DMS79 treated with DMSO at 0.1 percent for 48 hours (cell line): Measurements from ENCODE around the gene GRAMD2A.

ENCODE experiments used
- DNase-seq: peaks from one replicate; lab custom pipeline; 2025; lab: John Stamatoyannopoulos, UW

Gene GRAMD2A

DNA sequence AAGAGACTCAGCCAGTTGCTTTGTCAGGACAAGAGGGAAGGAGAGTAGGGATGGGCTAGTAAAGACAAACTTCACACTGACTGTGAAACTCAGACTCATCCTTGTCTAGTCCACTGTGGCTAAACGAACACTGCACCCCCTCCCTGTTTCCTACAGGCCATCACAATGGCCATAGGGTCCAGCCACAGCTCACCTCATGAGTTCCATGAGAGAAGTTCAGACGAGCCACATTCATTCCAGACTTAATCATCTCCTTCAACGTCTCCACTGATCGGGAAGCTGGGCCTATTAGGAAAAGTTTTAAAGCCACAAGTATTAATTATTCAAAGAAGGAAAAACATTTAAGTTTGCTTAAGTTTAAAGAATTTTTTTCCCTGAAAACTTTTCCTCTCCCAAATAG is 19.6 kb upstream of the GRAMD2A start:
- no peak for DNase-seq

DNA sequence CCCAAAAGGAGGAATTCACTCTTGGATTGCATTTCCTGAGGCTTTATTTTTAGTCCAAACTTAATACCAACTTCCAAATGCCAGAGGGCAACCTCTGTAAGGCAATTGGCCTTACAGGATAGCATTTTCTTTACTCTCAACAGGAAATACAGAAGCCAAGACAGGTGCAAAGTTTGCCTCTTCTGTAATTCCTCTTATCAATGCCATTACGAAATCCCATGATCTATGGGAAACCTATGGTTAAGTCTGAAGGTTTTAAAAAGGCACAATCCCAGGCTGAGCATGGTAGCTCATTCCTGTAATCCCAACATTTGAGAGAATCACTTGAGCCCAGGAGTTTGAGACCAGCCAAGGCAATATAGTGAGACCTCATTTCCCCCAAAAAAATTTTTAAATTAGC is 18.5 kb upstream of the GRAMD2A start:
- DNase-seq: no peak

DNA sequence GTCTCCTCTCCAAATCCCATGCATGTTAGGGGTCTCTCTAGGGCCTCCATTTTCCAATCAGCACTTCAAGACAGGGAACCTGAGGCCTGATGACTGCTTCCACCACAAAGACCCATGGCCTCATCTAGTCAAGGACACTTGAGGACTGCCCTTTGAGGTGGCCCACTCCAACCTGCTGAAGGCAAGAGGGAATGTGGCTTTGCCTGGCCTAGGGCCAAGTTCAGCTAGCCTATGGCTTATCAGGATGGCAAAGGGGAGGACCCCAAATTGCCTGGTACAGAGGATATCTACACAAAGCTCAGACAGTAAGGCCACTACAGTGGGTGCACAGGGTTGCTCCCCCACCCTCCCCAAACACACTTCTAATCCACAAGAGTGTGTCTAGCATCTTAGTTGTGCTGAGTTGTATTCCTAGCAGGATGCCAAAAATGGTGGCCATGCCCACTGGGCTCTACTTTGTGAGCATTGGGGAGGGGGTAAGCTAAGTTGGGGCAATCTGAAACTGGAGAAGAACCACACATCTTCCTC is 10.0 kb upstream of the GRAMD2A start:
- DNase-seq: no peak

DNA sequence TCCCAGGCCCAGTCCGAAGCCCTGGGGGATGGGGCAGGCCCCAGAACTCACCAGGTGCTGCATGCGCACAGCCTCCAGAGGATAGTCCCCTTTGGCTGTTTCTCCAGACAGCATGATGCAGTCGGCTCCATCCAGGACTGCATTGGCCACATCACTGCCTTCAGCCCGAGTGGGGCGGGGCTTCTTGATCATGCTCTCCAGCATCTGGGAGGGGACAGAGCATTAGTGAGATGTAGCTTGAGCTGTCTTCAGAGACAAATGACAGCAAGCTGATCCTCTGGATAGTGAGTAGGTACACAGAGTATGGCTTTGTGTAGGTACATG is 9.1 kb upstream of the GRAMD2A start:
- DNase-seq: no peak

DNA sequence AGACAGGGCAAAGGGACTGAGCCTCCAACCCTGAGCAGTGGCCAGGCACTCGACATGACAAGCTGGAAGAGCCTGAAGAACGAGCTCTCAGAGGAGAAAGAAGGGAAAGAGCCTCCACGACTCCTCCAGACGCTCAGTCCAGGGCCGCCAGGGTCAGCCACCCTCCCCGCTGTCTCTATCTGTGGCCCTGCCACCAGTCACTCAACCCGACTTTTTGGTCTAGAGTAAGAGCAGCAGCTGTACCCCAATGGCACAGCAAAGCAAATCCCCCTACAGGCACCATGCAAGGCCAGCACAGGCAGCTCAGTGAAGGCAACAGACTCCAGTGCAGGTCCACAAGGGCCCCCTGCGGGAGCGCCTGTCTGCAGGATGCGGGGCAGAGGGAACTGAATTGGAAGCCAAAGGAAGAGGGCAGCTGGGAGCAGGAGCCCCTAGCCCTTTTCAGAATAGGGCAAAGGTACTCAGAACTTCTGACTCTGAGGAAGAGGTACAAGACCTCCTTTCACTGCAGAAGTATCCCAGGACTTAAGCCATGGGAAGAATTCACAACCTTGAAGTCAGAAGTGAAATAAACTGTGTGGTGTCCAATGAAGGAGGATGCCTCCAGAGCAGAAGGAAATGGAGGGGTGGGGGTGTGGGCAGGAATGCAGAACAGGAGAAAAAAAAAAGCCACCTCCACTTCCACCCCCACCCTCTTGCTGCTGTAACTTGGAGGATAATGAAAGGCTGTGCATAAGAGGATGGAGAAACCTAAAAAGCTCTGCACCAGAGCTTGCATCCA is 8.5 kb upstream of the GRAMD2A start:
- DNase-seq: no peak

DNA sequence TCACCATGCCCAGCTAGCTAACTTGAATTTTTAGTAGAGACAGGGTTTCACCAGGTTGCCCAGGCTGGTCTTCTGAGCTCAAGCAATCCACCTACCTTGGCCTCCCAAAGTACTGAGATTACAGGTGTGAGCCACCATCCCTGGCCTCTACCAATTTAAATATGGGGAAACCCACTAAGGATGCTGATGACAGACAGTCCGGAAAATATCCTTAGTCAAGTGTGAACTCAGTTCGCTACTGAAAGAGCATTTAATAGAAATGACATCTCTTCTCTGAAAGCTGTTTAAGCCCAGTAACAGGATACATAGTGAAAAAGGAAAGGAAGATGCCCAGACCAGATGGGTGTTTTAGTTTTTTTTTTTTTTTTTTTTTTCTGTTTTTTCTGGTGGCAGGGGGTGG is 7.7 kb upstream of the GRAMD2A start:
- DNase-seq: no peak

DNA sequence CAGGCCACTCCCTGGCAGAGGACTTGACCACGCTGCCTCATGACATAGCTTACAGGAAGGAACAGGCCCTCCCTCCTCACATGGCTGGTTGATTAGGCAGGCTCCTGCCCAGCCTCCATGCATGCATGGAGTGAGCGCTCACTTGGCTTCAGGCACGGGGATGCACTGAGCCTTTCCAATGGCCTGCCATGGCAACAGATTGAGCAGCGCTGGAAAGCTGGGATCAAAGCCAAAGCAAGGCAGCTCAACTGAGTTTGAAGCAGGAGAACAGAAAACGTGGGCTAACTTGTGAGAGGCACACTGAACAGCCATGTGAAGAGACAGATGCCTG is 5.9 kb upstream of the GRAMD2A start:
- peak; percentile 50 for DNase-seq

DNA sequence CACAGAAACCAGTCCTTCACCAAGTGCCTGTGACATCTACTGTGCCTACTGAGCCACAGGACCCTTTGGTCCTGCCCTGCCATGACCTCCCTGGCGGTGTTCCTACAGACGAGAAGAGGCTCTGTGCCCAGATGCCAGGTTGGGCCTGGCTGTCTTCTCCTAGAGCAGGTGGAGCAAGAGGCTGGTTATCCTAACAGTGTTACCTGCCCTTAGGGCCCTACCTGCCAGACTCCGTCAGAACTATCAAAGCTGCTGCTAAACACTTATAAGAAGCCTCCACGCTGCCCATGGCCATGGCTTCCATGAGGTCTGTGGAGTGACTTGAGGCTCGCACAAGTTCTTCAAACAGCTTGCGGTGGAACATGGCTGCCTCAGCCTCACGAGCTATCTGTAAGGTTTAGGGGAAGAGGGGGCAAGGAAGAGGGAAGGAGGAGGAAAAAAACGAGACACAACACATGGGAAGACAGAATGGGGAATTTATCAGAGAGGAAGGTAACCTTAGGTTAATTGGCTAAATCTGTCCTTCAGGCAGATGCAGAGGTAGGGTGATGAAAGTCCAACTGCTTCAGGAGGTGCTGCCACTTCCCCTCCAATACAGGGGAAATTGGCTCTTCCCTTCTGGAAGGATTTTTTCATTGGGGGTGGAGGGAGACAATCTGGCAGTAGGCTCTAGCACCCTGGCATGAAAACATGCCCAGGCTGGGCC is 5.4 kb upstream of the GRAMD2A start:
- DNase-seq: no peak

DNA sequence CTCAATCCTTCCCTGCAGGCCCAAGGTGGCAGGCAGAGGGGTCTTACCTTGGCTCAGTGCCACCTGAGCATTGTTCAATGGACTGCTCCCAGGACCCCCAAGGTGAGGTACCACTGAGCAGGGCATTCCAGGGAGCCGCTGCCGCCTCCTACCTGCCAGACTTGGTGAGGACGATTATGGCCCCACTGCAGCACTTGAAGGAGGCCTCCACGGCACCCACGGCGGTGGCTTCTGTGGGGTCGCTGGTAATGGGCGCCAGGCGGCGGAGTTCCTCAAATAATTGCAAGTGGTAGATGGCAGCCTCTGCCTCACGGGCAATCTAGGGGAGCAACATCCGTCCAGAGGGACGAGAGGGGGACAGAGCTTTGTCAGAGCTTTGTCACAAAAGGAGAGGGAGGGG is 4.7 kb upstream of the GRAMD2A start:
- no peak for DNase-seq

DNA sequence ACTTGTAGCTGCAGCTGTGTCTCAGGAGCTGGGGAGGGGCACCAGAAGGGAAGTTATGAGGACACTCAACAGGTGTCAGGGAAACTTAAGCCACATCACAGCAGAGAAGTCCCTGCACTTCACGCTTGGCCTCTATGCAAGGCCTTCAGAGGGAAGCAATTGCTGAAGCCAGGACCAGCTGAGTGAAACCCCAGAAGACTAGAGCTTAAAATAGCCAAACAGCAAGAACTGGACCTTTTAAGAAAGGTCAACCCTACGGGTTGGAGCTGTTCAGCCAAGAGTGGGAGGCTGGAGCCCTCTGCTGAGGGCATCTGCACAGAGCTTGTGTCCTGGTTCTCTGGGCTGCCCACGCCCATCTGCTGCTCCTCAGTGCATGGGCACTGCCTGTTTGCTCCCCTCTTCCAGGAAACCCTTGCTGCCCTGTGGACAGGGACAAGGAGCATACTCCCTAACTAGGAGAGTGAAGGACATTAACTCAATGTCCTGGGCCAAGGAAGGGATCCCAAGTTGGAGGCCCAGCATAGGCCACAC is 3.9 kb upstream of the GRAMD2A start:
- no peak for DNase-seq

DNA sequence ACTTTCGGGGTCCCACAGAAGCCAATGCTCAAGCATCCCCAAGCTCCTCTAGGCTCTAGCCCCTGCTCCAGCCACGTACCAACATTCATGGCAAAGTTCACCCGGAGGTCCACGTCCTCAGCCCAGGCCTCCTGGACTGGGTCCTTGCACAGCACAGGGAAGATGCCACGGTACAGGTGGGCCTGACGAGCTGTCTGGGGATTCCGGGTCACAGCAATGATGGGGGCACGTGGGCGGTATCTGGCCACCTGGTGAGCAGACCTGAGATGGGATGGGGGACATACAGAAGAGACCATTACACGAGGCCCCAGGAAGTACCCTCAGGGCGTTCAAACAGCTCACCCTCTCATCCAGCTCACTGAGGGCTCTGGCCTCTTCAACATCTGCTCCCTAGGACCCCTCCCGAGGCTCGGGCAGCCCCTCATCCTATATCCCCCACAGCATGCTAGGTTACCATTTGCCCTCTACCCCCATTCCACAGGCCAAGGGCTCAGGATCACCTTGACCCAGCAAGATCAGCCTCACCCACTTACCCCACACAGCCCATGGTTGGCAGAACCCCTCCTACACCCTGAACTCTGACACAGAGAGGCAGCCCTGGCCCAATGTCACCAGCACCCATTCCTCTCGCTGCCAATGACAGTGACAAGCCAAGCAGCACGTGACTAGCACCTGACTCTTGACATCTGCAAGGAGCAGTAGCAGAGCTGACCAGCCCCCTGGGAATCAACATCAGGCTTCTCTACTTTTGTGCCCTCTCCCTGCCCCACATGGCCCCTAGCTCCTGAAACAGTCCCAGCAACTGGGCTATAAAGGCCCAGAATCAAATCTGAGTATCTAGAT is 3.0 kb upstream of the GRAMD2A start:
- DNase-seq: no peak

DNA sequence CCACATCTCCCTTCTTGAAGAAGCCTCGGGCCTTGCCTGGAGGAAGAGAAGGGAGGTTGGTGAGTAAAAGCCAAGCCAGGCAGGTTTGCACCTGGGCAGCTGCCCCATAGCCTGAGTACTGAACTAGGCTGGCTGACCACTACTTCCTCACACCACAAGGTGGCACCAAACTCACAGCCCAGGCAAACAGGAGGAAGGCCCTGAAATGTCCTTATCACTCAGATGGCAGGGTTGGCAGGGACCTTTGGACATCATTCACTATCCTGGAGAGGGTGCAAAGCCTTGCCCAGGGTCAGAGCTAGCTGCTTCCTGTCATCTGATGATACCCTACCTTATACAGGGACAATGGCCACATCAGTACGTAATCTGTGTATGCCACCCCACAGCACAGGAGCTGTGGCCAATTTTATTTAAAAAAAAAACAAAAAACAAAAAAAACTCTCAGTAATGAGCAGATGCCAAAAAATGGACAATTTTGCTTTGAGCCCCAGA is 2.2 kb upstream of the GRAMD2A start:
- peak; percentile 7 for DNase-seq

DNA sequence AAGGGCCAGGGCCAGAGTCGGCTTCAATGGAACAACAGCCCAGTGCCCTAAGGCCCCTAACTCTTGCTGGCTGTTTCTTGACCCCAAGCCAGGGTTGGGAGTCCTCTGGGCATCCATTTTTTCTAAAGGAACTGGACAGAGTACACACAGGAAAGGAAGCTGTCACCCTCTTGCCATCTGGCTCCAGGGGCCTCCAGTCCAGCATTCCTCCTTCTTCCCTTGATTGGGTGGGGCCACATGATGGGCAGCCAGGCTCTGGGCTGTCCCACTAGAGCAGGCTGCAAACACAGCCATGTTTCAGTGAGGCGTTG is 1.6 kb upstream of the GRAMD2A start:
- no peak for DNase-seq

DNA sequence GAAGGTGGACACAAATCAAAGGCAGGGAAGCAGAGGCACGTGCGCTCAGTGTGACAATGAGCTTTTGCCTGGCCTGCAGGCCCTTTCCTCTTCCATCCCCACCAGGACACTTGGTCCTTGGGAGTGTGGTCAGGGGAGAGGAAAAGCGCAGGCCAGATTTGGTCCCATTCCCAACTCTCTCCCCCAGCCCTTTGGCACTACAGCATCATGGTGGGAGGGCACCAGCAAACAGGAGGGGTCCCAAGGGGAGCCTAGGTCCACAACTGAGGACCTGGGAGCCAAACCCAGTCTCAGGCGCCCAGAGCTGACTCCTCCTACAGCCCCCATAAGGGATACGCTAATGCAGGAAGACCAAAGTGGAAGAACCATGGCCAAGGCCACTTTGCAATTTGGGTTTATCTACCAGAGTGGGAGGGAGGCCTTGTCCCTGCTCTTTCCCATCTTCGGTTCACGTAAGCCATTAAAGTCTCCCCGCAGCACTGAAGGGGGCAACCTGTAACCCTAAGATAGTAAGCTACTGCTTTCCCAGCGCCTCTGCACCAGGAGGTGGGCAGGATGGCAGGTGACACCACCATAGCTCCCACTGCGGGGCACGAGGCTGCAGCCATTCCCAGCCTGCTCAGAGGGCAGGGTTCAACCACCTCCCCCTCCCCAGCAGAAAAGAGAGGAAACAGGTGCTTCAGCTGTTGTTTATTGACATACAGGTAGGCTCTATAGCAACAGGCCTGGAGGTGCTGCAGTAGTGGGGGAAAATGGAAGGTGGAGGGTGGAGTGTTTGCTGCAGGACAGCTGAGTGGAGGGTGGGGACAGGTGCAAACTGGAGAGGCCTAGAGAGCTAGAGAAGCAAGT is 993 bp upstream of the GRAMD2A start:
- DNase-seq: peak; percentile 30

DNA sequence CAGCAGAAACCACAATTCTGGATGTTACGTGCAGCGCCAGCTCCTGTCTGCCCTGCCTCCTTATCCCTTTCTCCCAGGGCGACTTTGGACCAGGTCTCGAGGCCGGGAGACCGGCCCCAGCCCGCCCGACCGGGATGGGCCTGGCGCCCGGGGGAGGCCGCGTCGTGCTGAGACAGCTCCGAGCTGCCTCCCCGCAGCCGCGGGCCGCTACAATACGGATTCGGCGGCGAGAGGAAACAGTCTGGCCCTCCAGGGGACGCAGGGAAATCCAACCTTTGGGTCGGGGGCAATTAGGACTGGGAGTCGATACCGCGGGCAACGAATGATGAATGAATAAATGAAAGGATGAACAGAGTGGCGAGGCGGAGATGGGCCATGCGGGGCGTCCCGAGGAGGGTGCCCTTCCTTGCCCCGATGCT is 537 bp downstream of the GRAMD2A start:
- no peak for DNase-seq

DNA sequence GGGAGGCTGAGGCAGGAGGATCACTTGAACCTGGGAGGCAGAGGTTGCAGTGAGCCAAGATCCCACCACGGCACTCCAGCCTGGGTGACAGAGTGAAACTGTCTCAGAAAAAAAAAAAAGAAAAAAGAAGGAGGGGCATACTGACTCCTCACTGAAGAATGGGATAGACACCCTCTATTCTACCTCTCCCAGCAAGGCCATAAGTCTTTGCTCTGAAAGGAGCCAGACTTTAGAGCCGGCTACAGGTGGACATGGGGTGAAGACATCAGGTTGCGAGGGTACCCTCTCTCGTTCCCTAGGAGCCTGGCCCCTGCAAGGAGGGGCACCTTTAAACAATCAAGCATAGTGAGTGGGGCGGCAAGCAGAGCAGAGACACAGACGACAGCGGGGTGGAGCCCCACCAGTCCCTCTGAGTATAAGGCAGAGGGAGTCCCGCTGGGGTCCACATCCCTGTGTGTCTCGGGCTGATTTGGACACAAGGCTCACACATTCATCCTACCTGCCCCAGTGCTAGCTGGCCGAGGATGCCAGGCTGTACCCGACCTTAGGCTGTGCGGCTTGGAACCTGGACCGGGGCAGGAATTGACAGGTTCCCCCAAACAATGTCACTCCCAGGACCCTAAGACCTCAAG is 1.1 kb downstream of the GRAMD2A start:
- no peak for DNase-seq

DNA sequence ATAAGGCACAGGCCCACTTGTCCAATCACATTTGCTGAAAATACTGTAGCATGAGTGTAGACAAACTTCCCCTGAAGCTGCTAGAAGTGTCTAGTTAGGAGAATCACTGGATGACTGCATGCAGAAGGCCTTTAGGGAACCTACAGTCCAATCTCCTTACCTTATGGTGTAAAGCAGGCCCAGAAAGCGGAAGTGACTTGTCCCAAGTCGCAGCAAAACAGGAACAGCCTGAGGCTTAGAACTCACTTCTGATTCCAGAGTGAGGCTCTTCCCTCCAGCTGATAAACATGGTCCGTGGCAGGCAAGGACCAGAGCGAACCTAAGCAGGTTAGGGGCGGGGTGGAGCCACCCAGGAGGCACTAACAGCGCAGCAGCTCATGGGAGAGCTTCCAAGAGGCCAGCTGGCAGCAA is 2.5 kb downstream of the GRAMD2A start:
- DNase-seq: no peak

DNA sequence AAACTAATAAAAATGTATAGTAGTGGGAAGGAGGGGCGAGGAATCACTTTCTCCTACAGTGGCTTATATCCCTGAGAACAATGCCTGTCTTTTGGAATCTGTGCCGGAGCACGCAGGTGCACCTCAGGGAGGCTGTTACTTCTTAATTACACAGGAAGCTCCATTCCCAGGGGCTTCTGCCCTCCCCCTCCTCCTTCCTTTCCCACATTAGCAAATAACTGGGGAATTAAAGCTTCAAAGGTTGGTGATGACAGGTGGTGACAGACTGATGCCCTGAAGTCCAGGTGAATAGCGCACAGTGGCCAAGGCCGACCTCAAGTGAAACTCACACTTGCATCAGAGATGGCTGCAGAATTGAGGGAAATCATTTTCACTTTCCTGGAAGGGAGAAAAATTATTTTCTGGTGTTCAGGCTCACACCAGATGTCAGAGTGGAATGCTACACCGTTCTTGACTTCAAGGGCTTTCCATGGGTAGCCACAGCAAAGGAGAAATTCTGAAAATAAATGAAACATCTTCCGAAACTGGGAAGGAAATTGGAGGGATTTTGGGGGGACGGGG is 3.7 kb downstream of the GRAMD2A start:
- no peak for DNase-seq

DNA sequence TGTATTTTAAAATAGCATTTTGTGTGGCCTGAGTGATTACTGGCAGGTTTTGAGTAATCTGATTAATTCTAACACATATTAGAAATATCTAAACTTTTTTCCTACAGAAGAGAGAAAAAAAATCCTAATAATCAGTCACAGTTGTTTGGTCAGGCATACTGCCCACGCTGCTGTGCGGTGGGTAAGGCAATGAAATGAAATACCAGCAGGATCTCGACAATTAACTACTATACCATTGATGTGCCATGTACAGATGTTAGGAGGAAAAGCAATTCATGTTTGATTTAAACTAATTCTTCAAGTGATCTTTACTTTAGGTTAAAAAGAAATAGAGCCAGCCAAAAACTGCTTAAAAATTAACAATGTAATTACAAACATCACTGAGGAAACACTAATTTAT is 5.2 kb downstream of the GRAMD2A start:
- DNase-seq: no peak

DNA sequence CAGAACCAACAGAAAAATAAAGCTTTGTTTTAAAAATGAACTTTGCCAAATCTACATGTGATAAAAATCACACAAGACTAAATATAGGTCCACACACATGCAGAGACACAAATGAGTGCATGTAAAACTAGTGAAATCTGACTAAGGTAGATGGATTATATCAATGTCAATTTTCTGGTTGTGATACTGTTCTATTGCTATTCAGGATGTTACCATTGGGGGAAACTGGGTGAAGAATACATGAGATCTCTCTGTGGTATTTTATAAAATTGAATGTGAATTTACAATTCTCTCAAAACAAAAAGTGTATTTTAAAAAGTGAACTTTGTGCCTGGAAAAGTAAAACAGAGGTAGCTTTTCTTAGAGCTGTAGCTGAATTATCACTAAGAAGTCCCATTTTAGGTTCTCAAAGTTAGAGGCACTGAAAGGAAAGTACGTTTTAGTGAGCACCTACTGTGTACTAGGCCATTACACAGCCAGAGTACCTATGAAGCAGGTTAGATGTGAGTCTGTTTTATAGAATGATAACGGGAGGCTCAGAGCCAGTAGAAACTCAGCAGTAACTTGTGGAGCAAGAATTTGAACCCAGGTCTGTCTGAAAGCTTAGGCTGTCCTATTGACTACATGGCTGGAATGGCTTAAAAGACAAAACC is 8.2 kb downstream of the GRAMD2A start:
- no peak for DNase-seq
